GM12872 (cell line): Measurements from ENCODE around the gene GPR132.

Experiments used
- TF ChIP-seq, protein P1 (sequence below): IDR thresholded peaks from 3 replicates; pipeline ENCODE4 v1.5.1; 2011; ENCODE audit warnings: low read depth, mild to moderate bottlenecking, low read length, moderate library complexity; ENCODE audit not compliant: insufficient read depth

Gene GPR132

DNA sequence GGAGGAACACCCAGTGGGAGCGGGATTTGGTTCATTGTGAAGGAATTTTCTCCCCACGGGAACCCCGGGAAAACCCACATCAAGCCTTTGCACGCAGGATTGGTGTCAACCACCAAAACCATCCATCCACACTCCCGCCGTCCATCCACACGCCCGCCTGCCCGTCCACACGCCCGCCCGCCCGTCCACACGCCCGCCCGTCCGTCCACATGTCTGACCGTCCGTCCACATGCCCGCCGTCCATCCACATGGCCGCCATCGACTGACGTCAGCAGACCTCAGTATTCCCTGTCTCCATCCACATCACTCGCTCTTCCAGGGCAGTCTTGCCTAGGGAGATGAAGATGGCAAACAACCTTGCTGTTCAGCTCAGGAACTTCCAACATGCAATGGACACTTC lies 6.7 kb upstream of the GPR132 start:
- TF ChIP-seq, protein P1, sequence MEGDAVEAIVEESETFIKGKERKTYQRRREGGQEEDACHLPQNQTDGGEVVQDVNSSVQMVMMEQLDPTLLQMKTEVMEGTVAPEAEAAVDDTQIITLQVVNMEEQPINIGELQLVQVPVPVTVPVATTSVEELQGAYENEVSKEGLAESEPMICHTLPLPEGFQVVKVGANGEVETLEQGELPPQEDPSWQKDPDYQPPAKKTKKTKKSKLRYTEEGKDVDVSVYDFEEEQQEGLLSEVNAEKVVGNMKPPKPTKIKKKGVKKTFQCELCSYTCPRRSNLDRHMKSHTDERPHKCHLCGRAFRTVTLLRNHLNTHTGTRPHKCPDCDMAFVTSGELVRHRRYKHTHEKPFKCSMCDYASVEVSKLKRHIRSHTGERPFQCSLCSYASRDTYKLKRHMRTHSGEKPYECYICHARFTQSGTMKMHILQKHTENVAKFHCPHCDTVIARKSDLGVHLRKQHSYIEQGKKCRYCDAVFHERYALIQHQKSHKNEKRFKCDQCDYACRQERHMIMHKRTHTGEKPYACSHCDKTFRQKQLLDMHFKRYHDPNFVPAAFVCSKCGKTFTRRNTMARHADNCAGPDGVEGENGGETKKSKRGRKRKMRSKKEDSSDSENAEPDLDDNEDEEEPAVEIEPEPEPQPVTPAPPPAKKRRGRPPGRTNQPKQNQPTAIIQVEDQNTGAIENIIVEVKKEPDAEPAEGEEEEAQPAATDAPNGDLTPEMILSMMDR = no peak

DNA sequence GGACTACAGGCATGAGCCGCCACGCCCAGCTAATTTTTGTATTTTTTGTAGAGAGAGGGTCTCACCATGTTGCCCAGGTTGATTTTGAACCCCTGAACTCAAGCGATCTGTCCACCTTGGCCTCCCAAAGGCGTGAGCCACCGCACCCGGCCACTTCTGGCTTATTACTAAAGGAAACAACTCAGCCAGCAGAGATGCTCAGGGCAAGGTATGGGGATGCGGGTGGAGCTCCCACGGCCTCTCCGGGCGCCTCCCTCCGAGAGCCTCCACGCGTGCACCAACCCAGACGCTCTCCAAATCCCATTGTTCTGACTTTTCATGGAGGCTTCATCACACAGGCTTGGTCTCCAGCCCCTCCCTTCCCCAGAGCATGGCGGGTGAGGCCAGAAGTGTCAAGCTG lies 6.1 kb upstream of the GPR132 start:
- TF ChIP-seq, protein P1 = no peak

DNA sequence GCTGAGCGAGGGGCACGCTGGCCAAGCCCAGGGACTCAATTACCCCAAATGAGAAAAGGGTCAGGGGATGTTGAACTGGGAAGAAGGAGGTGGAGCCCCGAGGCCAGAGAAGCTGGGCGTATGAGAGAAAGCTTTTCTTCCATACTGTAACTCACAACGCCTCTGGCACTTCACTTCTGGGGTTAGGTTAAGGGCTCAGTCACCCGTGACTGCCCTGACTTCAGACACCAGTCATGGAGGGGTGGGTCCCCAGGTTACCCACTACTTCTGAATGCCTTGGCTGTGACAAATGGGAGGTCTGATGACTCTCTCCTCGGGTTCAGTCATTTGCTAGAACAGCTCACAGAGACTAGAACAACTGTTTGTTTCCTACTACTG lies 5.5 kb upstream of the GPR132 start:
- TF ChIP-seq, protein P1 = no peak

DNA sequence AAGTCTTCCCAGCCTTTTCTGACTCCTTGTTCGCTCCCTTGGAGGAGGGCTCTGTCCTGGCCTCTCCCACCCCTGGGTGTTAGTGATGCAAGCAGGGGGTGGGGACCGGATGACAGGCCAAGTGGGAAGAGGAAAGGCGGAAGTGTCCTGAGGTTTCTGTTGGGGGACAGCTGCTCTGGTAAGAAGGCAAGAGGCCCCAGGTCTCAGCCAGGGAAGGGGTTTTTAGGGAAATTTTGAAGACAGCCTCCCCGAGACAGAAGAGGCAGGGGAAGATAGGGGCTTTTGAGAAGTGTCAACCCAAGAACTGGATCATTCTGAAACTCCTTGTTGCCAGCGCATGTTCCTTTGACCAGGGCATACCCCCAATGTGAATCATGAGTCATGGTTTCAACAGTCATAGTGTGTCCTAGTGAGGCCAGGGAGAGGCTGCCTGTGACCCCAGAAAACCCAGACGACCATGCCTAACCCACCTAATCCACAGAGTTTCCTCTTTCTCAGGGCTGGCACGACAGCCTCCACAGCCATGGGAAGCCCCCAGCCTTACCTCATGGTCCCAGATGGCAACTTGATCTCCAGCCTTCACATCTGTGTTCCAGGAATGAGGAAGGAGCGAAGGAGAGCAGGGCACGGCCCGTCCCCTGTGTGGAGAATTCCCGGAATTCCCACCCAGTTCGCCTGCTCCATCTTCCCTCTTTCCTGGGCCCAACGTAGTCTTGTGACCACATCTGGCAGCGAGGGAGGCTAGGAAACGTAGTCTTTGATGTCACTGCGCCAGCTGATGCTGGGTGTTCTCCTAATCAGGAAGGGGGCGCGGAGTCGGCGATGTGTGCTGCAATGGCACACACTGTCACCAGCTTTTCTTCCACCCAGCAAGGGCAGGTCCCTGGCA lies 4.9 kb upstream of the GPR132 start:
- TF ChIP-seq, protein P1 = no peak

DNA sequence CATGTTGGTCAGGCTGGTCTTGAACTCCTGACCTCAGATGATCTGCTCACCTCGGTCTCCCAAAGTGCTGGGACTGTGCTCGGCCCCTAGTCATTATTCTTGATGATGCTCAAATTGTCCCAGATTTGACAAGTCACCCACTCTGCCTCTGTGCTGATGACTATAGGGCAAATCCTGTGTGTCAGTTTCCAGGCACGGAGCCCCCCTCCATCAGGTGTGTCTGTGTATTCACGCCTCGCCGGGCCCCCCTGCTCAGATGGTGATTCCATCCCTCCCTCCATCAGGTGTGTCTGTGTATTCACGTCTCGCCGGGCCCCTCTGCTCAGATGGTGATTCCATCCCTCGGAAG lies 4.3 kb upstream of the GPR132 start:
- TF ChIP-seq, protein P1 = no peak

DNA sequence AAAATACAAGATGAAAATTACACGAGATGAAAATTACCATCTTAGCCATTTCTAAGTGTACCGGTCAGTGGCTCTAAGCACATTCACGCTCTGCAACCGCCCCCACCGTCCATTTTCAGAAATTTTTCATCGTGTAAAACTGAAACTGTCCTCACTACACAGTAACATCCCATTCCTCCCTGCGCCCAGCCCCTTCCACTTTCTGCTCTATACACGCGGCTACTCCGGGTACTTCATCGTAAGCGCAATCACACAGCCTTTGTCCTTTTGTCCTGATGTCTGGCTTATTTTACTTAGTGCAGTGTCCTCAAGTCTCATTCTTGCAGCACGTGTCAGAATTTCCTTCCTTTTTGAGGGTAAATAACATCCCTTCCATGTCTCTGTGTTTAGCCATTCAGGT lies 3.6 kb upstream of the GPR132 start:
- TF ChIP-seq, protein P1 = no peak

DNA sequence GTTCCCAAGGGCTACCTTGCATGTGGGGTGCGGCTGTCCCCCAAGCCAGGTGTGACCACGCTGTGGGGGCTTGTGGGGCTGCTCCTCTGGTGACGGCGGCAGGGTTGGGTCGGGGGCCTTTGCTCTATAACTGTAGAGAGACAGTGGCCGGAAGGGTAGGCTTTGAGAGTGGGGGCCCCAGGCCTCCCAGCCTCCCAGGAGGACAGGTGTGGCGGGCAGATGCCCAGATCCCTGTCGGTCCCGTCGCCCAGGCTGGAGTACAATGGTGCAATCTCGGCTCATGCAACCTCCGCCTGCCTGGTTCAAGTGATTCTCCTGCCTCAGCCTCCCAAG lies 2.7 kb upstream of the GPR132 start:
- TF ChIP-seq, protein P1 = no peak
